Measurements from ENCODE around the gene RAD51. TPM values are rescaled to one million over a fixed set of nuclear protein-coding genes. Genes with fewer than 3 reads are reported as not detected.

RAD51 gene
- total and polyA plus RNA-seq, 9 of the 15 experiments (the other 6 are each of a cell fraction or from before 2014, with no cell fraction given), result 16.0 to 63.8 (median 34.6) TPM

- TF ChIP-seq BRF1 (IDR thresholded peaks at IDR 0.05; ENCODE audit: borderline replicate concordance, extremely low read depth, insufficient read length) (no peak), BRF2 (IDR thresholded peaks at IDR 0.05; ENCODE audit: borderline replicate concordance, insufficient read depth, insufficient read length) (no peak), PKNOX1 (IDR thresholded peaks at IDR 0.05) (peak; percentile 56; the same call in 1 of the 2 replicates), ZNF184 (CRISPR knock-in tag; IDR thresholded peaks at IDR 0.05) (no peak), CBX3 (IDR thresholded peaks at IDR 0.05; ENCODE audit: borderline replicate concordance in 1 of 2, low read length in 2 of 2) (0 out of 3 replicates have a peak, but pooled peaks of 1 of the 2 experiments have one; percentile 74), ERF (CRISPR knock-in tag; IDR thresholded peaks at IDR 0.05) (no peak), CREB1 (IDR thresholded peaks at IDR 0.05) (peak; percentile 31; the same call in 1 of the 2 replicates), CREB1 (CRISPR knock-in tag; IDR thresholded peaks at IDR 0.05) (no peak), CBFA2T3 (IDR thresholded peaks at IDR 0.05) (peak; percentile 34; the same call in 1 of the 2 replicates), PATZ1 (CRISPR knock-in tag; IDR thresholded peaks at IDR 0.05; ENCODE audit: borderline replicate concordance) (no peak), POLR2A (conservative IDR thresholded peaks at IDR 0.05) (no peak)
These were observed 68.2 kb downstream of the RAD51 start (continued) for GRCh38 chr15:40762919-40763800.
